ENCODE data around the gene AAK1.
A peak's percentile ranks its signal among the peaks of the same experiment; 100 is the strongest.
"Not testable (repeated sequence)": the region's sequence is repeated elsewhere in the genome, so short reads cannot be mapped to it uniquely, and the experiment has no call there.

AAK1 gene

DNA sequence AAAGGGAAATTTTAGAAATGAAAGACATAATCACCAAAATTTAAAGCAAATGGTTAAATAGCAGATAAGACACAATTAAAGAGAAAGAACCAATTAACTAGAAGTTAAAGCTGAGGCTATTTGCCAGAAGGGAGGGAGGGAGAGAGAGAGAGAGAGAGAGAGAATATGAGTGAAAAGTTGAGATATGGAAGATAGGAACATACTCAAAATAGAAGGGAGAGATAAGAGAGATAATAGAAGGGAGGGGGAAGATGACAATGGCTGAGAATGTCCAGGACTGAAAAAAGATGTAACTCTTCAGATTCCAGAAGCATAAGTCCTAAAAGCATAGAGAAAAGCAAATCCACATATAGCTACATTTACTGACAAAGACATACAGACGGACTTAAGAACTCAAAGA is 17.1 kb upstream of the AAK1 start:
- DNase-seq (ENCODE audit: low read depth in 1 of 2, low spot score in 1 of 2): no peak

DNA sequence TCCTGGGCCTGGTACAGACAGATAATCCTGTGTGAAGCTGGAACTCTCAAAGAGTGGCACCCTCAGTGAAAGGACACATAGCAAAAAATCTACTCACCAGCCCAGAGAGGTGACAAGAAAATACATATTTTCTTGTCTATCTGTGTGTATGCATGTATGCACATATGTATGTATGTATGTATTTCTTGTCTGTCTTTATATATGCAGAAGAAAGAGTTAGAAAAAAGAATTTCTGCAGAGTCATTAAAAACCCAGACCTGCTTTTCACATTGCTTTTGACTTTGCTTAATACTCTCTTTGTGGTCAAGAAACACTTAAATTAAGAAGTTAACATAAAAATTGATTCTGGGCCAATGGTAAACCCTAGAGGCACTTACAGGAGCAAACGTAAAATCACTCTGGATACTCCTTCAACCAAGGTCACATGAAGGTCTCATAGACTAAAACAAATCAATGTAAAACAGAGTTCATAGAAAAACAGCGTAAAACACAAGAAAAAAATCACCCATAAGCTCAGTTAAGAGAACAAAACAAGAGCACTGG is 16.5 kb upstream of the AAK1 start:
- no peak for DNase-seq (ENCODE audit: low read depth in 1 of 2, low spot score in 1 of 2)

- DNase-seq (ENCODE audit: low read depth in 1 of 2, low spot score in 1 of 2): no peak
Observed at GRCh38 chr2:69659349-69659748, 15.8 kb upstream of the AAK1 start.

GRCh38 chr2:69652206-69652605 is 8.7 kb upstream of the AAK1 start:
- no peak for DNase-seq (ENCODE audit: low read depth in 1 of 2, low spot score in 1 of 2)

- not testable (repeated sequence) for DNase-seq (ENCODE audit: low read depth in 1 of 2, low spot score in 1 of 2)
Observed at GRCh38 chr2:69647196-69647595, 3.7 kb upstream of the AAK1 start.

GRCh38 chr2:69646714-69647113 is 3.2 kb upstream of the AAK1 start:
- DNase-seq (ENCODE audit: low read depth in 1 of 2, low spot score in 1 of 2): no peak

DNA sequence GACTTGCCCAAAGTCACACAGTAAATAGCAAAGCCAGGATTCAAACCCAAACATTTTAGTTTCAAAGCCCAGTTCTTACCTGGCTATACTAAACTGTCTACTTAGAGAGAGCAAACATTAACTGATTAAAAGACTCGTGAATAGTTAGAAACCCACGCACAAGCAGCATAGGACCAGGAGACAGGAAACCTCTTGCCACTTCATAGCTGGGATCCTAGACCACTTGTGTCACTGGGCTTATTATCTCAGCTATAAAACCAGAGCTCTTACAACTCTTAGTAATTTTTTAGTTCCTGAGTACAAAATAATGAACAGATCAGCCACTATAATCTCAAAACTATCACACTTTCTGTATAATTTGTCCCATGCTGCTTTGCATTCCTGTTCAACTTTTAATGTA is 2.4 kb upstream of the AAK1 start:
- DNase-seq (ENCODE audit: low read depth in 1 of 2, low spot score in 1 of 2): no peak

DNA sequence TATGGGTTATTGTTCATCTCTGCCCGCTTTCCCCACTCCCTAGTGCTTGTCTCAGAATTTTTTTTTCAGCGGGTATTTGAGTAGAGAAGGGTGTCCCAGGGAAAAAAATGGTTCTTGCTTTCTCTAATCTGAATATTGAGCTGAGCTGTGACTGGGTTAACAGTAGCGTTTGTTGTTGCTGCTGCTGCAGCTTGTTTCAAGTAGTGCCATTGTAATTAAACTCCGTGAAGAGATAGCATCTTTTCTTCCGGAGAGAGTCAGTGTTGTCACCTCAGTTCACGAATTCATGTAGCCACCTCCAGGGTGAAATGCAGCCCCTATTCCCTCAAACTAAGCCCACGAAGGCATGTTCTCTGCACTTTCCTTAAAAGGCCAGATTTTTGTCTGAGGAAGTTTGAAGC is 1.5 kb upstream of the AAK1 start:
- no peak for DNase-seq (ENCODE audit: low read depth in 1 of 2, low spot score in 1 of 2)

- no peak for DNase-seq (ENCODE audit: low read depth in 1 of 2, low spot score in 1 of 2)
Observed at GRCh38 chr2:69644506-69644979, 1.0 kb upstream of the AAK1 start.

DNA sequence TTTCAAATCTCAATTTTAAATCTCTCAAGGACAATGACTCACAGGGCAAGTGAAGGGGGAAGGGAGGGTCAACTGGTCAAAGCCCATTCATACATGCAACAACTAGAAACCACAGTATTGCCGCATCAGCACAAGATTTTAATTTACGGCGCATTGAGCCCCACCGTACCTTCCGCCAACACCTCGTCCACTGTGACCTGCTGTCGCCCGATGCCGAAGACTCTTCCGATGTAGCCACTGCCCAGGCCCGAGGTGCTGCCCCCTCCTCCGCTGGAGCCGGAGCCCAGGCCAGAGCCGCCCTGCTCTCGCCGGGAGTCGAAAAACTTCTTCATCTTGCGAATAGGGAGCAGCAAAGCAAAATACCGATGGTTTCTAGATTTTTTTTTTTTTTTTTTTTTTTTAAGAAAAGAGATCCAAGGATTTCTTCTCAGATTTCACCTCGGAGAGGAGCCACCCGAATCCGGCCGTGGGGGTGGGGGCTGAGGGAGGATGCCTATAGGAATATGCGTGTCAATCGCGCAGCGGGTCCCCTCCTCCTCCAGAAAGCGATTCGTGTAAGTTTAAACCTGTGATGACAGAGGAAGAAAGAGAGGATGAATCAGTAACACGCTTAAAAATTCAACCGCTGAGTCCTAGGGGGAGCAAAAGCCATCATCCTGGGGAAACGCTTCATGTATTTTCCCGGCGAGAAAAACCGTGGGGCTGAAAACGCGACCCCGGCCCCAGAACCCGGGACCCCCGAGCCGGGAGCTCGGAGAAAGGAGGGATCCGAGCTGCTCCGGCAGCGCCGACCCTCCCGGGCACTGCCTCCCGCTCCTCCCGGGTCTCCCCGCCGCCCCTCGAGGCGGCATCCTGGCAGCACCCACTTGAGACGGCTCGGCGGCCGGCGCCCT is 584 bp downstream of the AAK1 start:
- peak; percentile 51 to 53 for DNase-seq (ENCODE audit: low read depth in 1 of 2, low spot score in 1 of 2)

- no peak for DNase-seq (ENCODE audit: low read depth in 1 of 2, low spot score in 1 of 2)
Observed at GRCh38 chr2:69641887-69642708, 1.4 kb downstream of the AAK1 start.

DNA sequence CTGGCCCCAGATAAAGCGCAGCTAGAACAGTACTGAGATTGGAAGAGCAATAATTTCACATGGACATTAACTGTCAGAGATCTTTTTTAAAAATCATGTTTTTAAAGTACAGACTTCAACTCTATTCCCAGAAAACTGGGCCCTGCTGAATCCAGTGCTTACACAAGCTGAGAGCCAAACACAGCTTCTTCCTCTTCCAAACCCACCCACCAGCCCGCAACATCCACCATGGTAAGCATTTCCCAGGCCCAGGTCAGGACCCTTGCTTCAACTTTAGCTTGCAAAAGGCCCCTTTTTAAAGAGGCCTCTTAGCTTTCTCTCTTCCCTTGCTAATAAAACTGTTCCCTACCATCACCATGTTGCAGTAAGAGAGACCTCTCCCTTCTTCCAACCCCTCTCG is 2.1 kb downstream of the AAK1 start:
- DNase-seq (ENCODE audit: low read depth in 1 of 2, low spot score in 1 of 2): no peak

- DNase-seq (ENCODE audit: low read depth in 1 of 2, low spot score in 1 of 2): no peak
Observed at GRCh38 chr2:69639266-69639665, 4.3 kb downstream of the AAK1 start.

DNA sequence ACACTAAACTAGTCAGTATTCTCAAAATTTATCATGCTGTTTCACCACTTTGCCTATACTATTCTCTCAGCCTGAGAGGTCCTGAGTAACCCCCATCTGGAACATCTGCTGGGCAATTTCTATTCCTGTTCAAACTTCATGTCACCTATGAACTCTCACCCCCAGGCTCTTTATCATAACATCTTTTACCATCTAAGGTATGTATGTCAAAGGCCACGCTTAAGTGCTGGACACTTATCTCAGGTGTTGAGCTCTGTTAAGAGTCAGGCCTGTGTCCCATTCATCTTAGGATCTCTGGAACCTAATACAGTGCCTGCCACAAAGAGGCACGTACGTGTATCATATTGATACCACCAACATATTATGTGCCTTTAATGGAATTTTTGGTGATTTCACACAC is 4.9 kb downstream of the AAK1 start:
- DNase-seq (ENCODE audit: low read depth in 1 of 2, low spot score in 1 of 2): no peak

- DNase-seq (ENCODE audit: low read depth in 1 of 2, low spot score in 1 of 2): no peak
Observed at GRCh38 chr2:69637923-69638322, 5.6 kb downstream of the AAK1 start.

DNA sequence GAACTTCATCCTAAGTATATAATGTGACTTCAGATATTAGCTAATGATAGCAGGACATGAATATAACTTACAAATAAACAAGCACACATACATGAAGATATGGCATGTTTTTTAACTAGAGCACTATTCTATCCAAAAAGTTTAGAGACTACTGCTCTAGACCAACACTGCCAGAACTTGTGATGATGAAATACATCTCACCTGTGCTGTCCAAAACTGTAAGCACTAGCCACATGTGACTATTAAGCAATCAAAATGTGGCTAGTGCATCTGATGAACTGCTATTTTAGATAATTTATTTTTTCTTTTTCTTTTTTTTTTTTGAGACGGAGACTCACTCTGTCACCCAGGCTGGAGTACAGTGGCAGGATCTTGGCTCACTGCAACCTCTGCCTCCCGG is 7.1 kb downstream of the AAK1 start:
- no peak for DNase-seq (ENCODE audit: low read depth in 1 of 2, low spot score in 1 of 2)

DNA sequence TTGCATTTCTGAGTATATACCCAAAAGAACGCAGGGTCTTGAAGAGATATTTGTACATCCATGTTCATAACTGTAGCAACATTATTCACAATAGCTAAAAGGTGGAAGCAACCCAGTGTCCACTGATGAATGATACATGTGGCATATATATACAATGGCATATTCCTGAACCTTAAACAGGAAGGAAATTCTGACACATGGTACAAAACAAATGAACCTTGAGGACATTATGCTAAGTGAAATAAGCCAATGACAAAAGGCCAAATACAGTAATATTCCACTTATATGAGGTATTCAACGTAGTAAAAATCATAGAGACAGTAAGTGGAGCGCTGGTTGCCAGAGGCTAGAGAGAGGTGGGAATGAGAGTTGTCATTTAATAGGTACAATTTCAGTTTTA is 8.1 kb downstream of the AAK1 start:
- DNase-seq (ENCODE audit: low read depth in 1 of 2, low spot score in 1 of 2): no peak

- no peak for DNase-seq (ENCODE audit: low read depth in 1 of 2, low spot score in 1 of 2)
Observed at GRCh38 chr2:69634196-69634821, 9.2 kb downstream of the AAK1 start.

DNA sequence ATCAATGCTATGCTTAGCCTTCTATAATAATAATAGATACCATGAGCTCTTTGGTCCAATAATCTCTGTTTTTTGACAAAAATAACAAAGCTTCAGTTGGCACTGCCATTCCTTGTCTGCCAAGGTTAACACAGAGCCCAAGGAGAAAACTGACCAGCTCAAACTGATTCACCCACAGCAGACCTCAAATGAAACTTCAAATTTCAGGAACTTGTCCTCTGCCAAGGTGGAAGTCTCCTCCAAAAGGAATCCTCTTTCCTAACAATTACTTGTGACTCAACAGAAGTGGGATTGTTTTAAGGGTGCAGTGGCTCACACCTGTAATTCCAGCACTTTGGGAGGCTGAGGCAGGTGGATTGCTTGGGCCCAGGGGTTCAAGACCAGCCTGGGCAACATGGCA is 12.1 kb downstream of the AAK1 start:
- no peak for DNase-seq (ENCODE audit: low read depth in 1 of 2, low spot score in 1 of 2)

DNA sequence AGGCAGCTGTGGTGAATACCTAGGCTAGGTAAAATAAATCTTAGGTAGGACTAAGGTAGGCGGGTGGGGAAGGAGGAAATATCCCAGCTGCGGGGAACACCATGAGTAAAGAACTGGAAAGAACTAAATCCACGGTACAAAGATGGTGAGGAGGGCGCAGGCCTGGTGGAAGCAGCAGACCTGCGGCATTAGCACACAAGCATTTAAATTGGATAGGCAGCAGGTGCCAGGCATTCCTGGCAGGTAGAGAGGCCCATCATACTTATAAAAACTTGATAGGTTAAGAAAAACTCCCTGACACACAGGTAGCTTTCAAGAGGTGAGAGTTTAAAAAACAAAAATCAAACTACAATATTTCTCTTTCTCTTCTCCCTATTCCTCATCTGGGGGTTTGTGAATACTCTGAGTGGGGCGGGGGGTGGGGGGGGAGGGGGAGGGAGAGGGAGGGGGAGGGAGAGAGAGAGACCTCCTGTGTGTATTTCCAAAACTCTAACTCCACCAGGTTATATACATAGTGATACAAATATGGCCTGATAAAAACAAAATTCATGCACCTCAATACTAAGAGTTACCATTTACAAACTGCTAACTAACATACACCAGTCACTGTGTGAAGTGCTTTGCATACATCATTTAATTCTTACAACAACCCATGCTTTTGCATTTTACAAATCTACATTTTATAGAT is 13.5 kb downstream of the AAK1 start:
- DNase-seq (ENCODE audit: low read depth in 1 of 2, low spot score in 1 of 2): no peak
